K562 (cell line): ENCODE data around the gene STK36. TPM values are rescaled to one million over a fixed set of nuclear protein-coding genes. Genes with fewer than 3 reads are reported as not detected.
A peak's percentile ranks its signal among the peaks of the same experiment; 100 is the strongest.

Source experiments
- ATAC-seq: fragments of 200-7000 bp; cut with Tn5 transposase; 3 replicates; pipeline ENCODE4 v1.9.1; 2020; ENCODE audit warnings: moderate library complexity
- BruUV-seq: library from RNA; stranded (reverse); fragments of 400-500 nt; replicated peaks from 2 replicates; lab custom pipeline; 2021; lab: Mats Ljungman, UMichigan
- CTCF ChIA-PET: fragments of 300-600 bp; formaldehyde crosslinking; extraction: SDS; loops from one replicate; lab custom pipeline; 2021; ENCODE audit warnings: low intra/inter-chr PET ratio; lab: Yijun Ruan, JAX
- POLR2A ChIA-PET: fragments of 300-600, 350-650 bp; sonication (Branson Sonifier 250); formaldehyde crosslinking; extraction: SDS; loops from one replicate; lab custom pipeline; 2021; ENCODE audit warnings: antibody characterized with exemption, inconsistent platforms; lab: Yijun Ruan, JAX
- DNase-seq, 4 experiments: peaks; one replicate each; pipeline versions ENCODE4 v3.0.0 to v3.0.0-alpha.2; 2011 to 2018; ENCODE audit warnings: low spot score in 3 of 4, mixed read lengths in 3 of 4; ENCODE audit errors: extremely low read depth in 1 of 4
- FAIRE-seq: peaks from 2 replicates; lab custom pipeline; 2011; peaks lifted over from hg19 to GRCh38; lab: Jason Lieb, UNC
- H2AFZ ChIP-seq: 2 replicates; pipeline ENCODE4 v1.6.0; 2011; ENCODE audit warnings: low read depth, low read length, control low read depth, inconsistent platforms
- H3K27ac ChIP-seq: fragments of 200-600 bp; 3 replicates; pipeline ENCODE4 v1.8.0; 2011; ENCODE audit warnings: low read depth, mild to moderate bottlenecking, control low read depth, inconsistent platforms, low read length, moderate library complexity, mixed read lengths; ENCODE audit errors: extremely low read depth
- H3K27me3 ChIP-seq, 2 experiments: fragments of 300-600 bp in 1 of 2; 2 replicates in 1 of 2; 3 replicates in 1 of 2; pipeline versions ENCODE4 v1.6.0 to v1.8.0; 2011; ENCODE audit warnings: inconsistent platforms in 2 of 2, low read length in 2 of 2, mild to moderate bottlenecking in 1 of 2, mixed read lengths in 1 of 2, moderate library complexity in 1 of 2; ENCODE audit not compliant: control insufficient read depth in 2 of 2, insufficient read depth in 2 of 2
- H3K36me3 ChIP-seq: fragments of 300-600 bp; 3 replicates; pipeline ENCODE4 v1.8.0; 2011; ENCODE audit warnings: mild to moderate bottlenecking, low read length, inconsistent platforms; ENCODE audit not compliant: control insufficient read depth, insufficient read depth
- H3K4me1 ChIP-seq, 2 experiments: fragments of 200-600 bp in 1 of 2; replicated peaks in 1 of 2; 2 replicates in 1 of 2; 3 replicates in 1 of 2; pipeline versions ENCODE4 v1.5.1 to v1.8.0; 2011; ENCODE audit warnings: inconsistent platforms in 2 of 2, low read length in 2 of 2, mild to moderate bottlenecking in 1 of 2, mixed read lengths in 1 of 2, moderate library complexity in 1 of 2; ENCODE audit not compliant: control insufficient read depth in 2 of 2, insufficient read depth in 2 of 2
- H3K4me2 ChIP-seq: 2 replicates; pipeline ENCODE4 v1.6.1; 2011; ENCODE audit warnings: low read length, control low read depth, inconsistent platforms, mixed read lengths; ENCODE audit not compliant: insufficient read depth
- H3K4me3 ChIP-seq: fragments of 200-600 bp; sonication (generic), shearing (Covaris generic); 2 replicates; pipeline ENCODE4 v1.5.1; 2016; ENCODE audit warnings: control low read depth, inconsistent platforms
- H3K79me2 ChIP-seq: fragments of 200-600 bp; 3 replicates; pipeline ENCODE4 v1.8.0; 2011; ENCODE audit warnings: low read length, inconsistent platforms; ENCODE audit not compliant: control insufficient read depth, insufficient read depth
- H3K9ac ChIP-seq, 2 experiments: 2 replicates each; pipeline versions ENCODE4 v1.6.0 to v1.6.1; 2011; ENCODE audit warnings: low read depth in 2 of 2, low read length in 2 of 2, control low read depth in 1 of 2, inconsistent platforms in 1 of 2, mild to moderate bottlenecking in 1 of 2, mixed read lengths in 1 of 2; ENCODE audit not compliant: insufficient read depth in 1 of 2
- H3K9me1 ChIP-seq: one replicate; pipeline ENCODE4 v1.6.0; 2011; ENCODE audit warnings: inconsistent platforms, mild to moderate bottlenecking, low read length, moderate library complexity; ENCODE audit not compliant: control insufficient read depth, insufficient read depth
- H3K9me3 ChIP-seq: replicated peaks from 2 replicates; pipeline ENCODE4 v1.5.1; 2011; ENCODE audit warnings: low read depth, low read length, inconsistent platforms; ENCODE audit not compliant: control insufficient read depth, insufficient read depth
- H4K20me1 ChIP-seq: replicated peaks from 2 replicates; pipeline ENCODE4 v1.6.1; 2011; ENCODE audit warnings: low read length, inconsistent platforms, mixed read lengths; ENCODE audit not compliant: control insufficient read depth, insufficient read depth
- ATF1 ChIP-seq, 2 experiments: fragments of 450-650 bp in 1 of 2; IDR thresholded peaks; 2 replicates each; pipeline ENCODE4 v1.6.1; 2016; ENCODE audit warnings: missing compliant biosample characterization in 1 of 2, missing genetic modification characterization in 1 of 2
- CBFA2T2 ChIP-seq: fragments of 450-650 bp; conservative IDR thresholded peaks from 2 replicates; pipeline ENCODE4 v1.6.1; 2017; ENCODE audit warnings: mild to moderate bottlenecking
- NFIX ChIP-seq: fragments of 250-450 bp; sonication (Bioruptor Pico); IDR thresholded peaks from 2 replicates; pipeline ENCODE4 v1.4.0; 2020; ENCODE audit warnings: low read depth, mild to moderate bottlenecking, moderate library complexity
- SMC3 ChIP-seq: conservative IDR thresholded peaks from 2 replicates; pipeline ENCODE4 v1.6.1; 2011; ENCODE audit warnings: low read depth, low read length, improper control_type of control experiment; ENCODE audit not compliant: insufficient read depth
- ZNF436 ChIP-seq: fragments of 250-450, 450-650 bp; sonication (Bioruptor Pico); formaldehyde crosslinking; IDR thresholded peaks from 2 replicates; pipeline ENCODE4 v1.7.0; 2020; ENCODE audit warnings: mild to moderate bottlenecking
- ZNF830 ChIP-seq: fragments of 250-450 bp; sonication (Bioruptor Pico); IDR thresholded peaks from 2 replicates; pipeline ENCODE4 v1.5.0; 2021; ENCODE audit warnings: mild to moderate bottlenecking
- WGBS: fragments of 100-300 bp; shearing (Covaris generic); methylation state at CpG from one replicate; pipeline ENCODE4 v1.1.6; 2016; ENCODE audit warnings: low coverage, mixed read lengths; ENCODE audit not compliant: insufficient coverage; ENCODE audit errors: missing lambda C conversion rate; 5-methylcytosine and 5-hydroxymethylcytosine counted together
- in situ Hi-C: fragments of 300-500 bp; cut with MboI; formaldehyde crosslinking; loops from 4 replicates; pipeline ENCODE4 v1.15.0; 2018; ENCODE audit warnings: inconsistent platforms, mixed read lengths
- intact Hi-C: fragments of 100-400 bp; cut with micrococcal nuclease; formaldehyde crosslinking; loops from 2 replicates; pipeline ENCODE4 v1.14.2; 2022
- polyA plus RNA-seq, 8 experiments: library from polyadenylated mRNA; depleted of rRNA in 4 of 8; stranded (reverse) in 5 of 8; unstranded in 3 of 8; fragments of >200 nt; fragmentation: Nextera tagmentation in 2 of 8; fragmentation: Illumina TruSeq in 1 of 8; extraction: Ambion mirVana in 2 of 8; extraction: Trizol in 1 of 8; gene quantifications; 2 replicates each; pipeline versions ENCODE4 v1.2.1 to v1.2.3, GENCODE V29; 2011 to 2014; ENCODE audit warnings: inconsistent platforms in 1 of 8, missing spikeins in 1 of 8
- total RNA-seq, 7 experiments: library from RNA; depleted of rRNA in 6 of 7; stranded (reverse); fragments of >200 nt in 6 of 7; fragmentation: Illumina TruSeq in 2 of 7; extraction: Trizol in 2 of 7; gene quantifications; 2 replicates each; pipeline versions ENCODE4 v1.2.1 to v1.2.3, GENCODE V29; 2011 to 2021; ENCODE audit warnings: low replicate concordance in 1 of 7
- TF ChIP-seq, protein P1 (sequence below): fragments of 450-650 bp; formaldehyde crosslinking; IDR thresholded peaks from 2 replicates; pipeline ENCODE4 v1.4.0; 2022; ENCODE audit warnings: missing genetic modification characterization
- TF ChIP-seq, protein P2 (sequence below), 2 experiments: fragments of 450-650 bp; formaldehyde crosslinking in 1 of 2; IDR thresholded peaks; 2 replicates each; pipeline versions ENCODE4 v1.4.0 to v1.6.1; 2014 to 2020; ENCODE audit warnings: mild to moderate bottlenecking in 2 of 2, borderline replicate concordance in 1 of 2, low read depth in 1 of 2
- TF ChIP-seq, protein P3 (sequence below): fragments of 450-650 bp; formaldehyde crosslinking; IDR thresholded peaks from 2 replicates; pipeline ENCODE4 v1.4.0; 2020; ENCODE audit warnings: mild to moderate bottlenecking, moderate library complexity

Gene STK36
- total and polyA plus RNA-seq, 9 of the 15 experiments (the other 6 are each of a cell fraction or from before 2014, with no cell fraction given) = 3.5 to 12.4 (median 6.7) TPM

- Histone ChIP-seq H3K36me3 (peaks cover 86% of the 10 kb centered on the region), H4K20me1 (no peaks in the 10 kb centered on the region), H3K9ac (no peak overlapping the region), H3K4me1 (no peaks in the 10 kb centered on the region), H3K4me3 (no peak overlapping the region), H2AFZ (no peak overlapping the region), H3K9me1 (no peaks in the 10 kb centered on the region), H3K9me3 (no peaks in the 10 kb centered on the region), H3K4me2 (no peak overlapping the region), H3K27me3 (no peaks in the 10 kb centered on the region), H3K79me2 (0 out of 3 replicates have a peak, but pooled peaks cover 4% of the 10 kb centered on the region), H3K27ac (no peak overlapping the region)
- ChIA-PET CTCF (interaction anchor here (0.7 to 0.9 kb wide), 2 partner anchors 167 to 375 kb away, joined by 3 to 5 read pairs; no protein-coding TSS in a partner anchor), POLR2A (interaction anchor here (0.7 to 0.9 kb wide), 2 partner anchors 11 to 19 kb away, joined by 3 to 5 read pairs; partner anchors contain the start of genes BCS1L and ZNF142)
- WGBS = 72% methylated on average over 9 of the region's 9 CpGs
- no TSS peak for BruUV-seq
- FAIRE-seq (peak; percentile 81), ATAC-seq (peak; percentile 93), DNase-seq (peak; percentile 23 to 50 (median 44))
- in situ Hi-C loops (no loop called here), intact Hi-C loops (loop anchor here (10.0 kb wide), 2 partner anchors 243 to 373 kb away; partner anchors contain the start of genes AAMP and PNKD)
- TF ChIP-seq ZNF830 (CRISPR knock-in tag) (no peak), CBFA2T2 (no peak), NFIX (no peak), SMC3 (peak; percentile 48), ATF1 (CRISPR knock-in tag; IDR thresholded peaks at IDR 0.05) (no peak), ATF1 (tag; IDR thresholded peaks at IDR 0.05) (no peak), ZNF436 (CRISPR knock-in tag) (no peak)
- TF ChIP-seq, protein P1, sequence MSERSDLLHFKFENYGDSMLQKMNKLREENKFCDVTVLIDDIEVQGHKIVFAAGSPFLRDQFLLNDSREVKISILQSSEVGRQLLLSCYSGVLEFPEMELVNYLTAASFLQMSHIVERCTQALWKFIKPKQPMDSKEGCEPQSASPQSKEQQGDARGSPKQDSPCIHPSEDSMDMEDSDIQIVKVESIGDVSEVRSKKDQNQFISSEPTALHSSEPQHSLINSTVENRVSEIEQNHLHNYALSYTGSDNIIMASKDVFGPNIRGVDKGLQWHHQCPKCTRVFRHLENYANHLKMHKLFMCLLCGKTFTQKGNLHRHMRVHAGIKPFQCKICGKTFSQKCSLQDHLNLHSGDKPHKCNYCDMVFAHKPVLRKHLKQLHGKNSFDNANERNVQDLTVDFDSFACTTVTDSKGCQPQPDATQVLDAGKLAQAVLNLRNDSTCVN (CRISPR knock-in tag) = no peak
- TF ChIP-seq, protein P2, sequence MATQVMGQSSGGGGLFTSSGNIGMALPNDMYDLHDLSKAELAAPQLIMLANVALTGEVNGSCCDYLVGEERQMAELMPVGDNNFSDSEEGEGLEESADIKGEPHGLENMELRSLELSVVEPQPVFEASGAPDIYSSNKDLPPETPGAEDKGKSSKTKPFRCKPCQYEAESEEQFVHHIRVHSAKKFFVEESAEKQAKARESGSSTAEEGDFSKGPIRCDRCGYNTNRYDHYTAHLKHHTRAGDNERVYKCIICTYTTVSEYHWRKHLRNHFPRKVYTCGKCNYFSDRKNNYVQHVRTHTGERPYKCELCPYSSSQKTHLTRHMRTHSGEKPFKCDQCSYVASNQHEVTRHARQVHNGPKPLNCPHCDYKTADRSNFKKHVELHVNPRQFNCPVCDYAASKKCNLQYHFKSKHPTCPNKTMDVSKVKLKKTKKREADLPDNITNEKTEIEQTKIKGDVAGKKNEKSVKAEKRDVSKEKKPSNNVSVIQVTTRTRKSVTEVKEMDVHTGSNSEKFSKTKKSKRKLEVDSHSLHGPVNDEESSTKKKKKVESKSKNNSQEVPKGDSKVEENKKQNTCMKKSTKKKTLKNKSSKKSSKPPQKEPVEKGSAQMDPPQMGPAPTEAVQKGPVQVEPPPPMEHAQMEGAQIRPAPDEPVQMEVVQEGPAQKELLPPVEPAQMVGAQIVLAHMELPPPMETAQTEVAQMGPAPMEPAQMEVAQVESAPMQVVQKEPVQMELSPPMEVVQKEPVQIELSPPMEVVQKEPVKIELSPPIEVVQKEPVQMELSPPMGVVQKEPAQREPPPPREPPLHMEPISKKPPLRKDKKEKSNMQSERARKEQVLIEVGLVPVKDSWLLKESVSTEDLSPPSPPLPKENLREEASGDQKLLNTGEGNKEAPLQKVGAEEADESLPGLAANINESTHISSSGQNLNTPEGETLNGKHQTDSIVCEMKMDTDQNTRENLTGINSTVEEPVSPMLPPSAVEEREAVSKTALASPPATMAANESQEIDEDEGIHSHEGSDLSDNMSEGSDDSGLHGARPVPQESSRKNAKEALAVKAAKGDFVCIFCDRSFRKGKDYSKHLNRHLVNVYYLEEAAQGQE (IDR thresholded peaks at IDR 0.05; ENCODE audit: borderline replicate concordance) = peak; percentile 31; the same call in 1 of the 2 replicates
- TF ChIP-seq, protein P2 (CRISPR knock-in tag; IDR thresholded peaks at IDR 0.05; ENCODE audit: low read depth) = no peak
- TF ChIP-seq, protein P3, sequence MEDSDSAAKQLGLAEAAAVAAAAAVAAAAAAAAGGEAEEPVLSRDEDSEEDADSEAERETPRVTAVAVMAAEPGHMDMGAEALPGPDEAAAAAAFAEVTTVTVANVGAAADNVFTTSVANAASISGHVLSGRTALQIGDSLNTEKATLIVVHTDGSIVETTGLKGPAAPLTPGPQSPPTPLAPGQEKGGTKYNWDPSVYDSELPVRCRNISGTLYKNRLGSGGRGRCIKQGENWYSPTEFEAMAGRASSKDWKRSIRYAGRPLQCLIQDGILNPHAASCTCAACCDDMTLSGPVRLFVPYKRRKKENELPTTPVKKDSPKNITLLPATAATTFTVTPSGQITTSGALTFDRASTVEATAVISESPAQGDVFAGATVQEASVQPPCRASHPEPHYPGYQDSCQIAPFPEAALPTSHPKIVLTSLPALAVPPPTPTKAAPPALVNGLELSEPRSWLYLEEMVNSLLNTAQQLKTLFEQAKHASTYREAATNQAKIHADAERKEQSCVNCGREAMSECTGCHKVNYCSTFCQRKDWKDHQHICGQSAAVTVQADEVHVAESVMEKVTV (CRISPR knock-in tag) = peak; percentile 32; the same call in 1 of the 2 replicates
Observed at GRCh38 chr2:218648088-218648786, 23.6 kb upstream of the STK36 start.
